Measurements from ENCODE around the gene EDRF1.

The EDRF1 gene

DNA sequence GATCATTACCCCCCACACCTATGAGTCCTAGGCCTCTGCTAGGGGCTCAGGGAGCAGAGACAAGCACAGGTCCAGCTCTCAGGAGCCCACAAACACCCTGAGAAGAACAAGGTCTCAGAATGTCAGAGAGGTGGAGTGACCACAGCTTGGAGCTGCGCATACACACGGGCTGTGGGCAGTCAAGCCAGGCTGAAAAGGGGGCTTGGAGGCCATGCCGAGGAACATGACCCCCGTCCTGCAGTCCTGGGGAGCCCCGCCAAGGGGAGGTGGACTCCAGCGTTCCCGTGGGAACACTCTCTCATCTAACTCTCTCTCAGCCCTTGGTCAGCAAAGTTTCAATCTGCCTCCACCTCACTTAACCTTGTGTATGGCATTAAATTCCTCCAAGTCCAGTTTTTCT is 63.9 kb downstream of the EDRF1 start:
- TF ChIP-seq, protein P1, sequence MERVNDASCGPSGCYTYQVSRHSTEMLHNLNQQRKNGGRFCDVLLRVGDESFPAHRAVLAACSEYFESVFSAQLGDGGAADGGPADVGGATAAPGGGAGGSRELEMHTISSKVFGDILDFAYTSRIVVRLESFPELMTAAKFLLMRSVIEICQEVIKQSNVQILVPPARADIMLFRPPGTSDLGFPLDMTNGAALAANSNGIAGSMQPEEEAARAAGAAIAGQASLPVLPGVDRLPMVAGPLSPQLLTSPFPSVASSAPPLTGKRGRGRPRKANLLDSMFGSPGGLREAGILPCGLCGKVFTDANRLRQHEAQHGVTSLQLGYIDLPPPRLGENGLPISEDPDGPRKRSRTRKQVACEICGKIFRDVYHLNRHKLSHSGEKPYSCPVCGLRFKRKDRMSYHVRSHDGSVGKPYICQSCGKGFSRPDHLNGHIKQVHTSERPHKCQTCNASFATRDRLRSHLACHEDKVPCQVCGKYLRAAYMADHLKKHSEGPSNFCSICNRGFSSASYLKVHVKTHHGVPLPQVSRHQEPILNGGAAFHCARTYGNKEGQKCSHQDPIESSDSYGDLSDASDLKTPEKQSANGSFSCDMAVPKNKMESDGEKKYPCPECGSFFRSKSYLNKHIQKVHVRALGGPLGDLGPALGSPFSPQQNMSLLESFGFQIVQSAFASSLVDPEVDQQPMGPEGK (CRISPR knock-in tag; IDR thresholded peaks at IDR 0.05; ENCODE audit: borderline replicate concordance): no peak
- TF ChIP-seq, protein P2, sequence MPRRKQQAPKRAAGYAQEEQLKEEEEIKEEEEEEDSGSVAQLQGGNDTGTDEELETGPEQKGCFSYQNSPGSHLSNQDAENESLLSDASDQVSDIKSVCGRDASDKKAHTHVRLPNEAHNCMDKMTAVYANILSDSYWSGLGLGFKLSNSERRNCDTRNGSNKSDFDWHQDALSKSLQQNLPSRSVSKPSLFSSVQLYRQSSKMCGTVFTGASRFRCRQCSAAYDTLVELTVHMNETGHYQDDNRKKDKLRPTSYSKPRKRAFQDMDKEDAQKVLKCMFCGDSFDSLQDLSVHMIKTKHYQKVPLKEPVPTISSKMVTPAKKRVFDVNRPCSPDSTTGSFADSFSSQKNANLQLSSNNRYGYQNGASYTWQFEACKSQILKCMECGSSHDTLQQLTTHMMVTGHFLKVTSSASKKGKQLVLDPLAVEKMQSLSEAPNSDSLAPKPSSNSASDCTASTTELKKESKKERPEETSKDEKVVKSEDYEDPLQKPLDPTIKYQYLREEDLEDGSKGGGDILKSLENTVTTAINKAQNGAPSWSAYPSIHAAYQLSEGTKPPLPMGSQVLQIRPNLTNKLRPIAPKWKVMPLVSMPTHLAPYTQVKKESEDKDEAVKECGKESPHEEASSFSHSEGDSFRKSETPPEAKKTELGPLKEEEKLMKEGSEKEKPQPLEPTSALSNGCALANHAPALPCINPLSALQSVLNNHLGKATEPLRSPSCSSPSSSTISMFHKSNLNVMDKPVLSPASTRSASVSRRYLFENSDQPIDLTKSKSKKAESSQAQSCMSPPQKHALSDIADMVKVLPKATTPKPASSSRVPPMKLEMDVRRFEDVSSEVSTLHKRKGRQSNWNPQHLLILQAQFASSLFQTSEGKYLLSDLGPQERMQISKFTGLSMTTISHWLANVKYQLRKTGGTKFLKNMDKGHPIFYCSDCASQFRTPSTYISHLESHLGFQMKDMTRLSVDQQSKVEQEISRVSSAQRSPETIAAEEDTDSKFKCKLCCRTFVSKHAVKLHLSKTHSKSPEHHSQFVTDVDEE (CRISPR knock-in tag; IDR thresholded peaks at IDR 0.05): no peak
- TF ChIP-seq ESRRG (CRISPR knock-in tag; IDR thresholded peaks at IDR 0.05) (no peak), TOX (CRISPR knock-in tag; IDR thresholded peaks at IDR 0.05; ENCODE audit: borderline replicate concordance) (no peak), PPARA (CRISPR knock-in tag; IDR thresholded peaks at IDR 0.05; ENCODE audit: borderline replicate concordance) (no peak), GLIS3 (CRISPR knock-in tag; IDR thresholded peaks at IDR 0.05) (no peak), CSDC2 (CRISPR knock-in tag; IDR thresholded peaks at IDR 0.05) (no peak), ZFP3 (CRISPR knock-in tag; IDR thresholded peaks at IDR 0.05) (no peak), ISL1 (CRISPR knock-in tag; IDR thresholded peaks at IDR 0.05) (no peak), SNAI2 (CRISPR knock-in tag; IDR thresholded peaks at IDR 0.05) (no peak), RARB (CRISPR knock-in tag; IDR thresholded peaks at IDR 0.05) (no peak), BACH2 (CRISPR knock-in tag; IDR thresholded peaks at IDR 0.05; ENCODE audit: borderline replicate concordance) (no peak)
- TF ChIP-seq, protein P3, sequence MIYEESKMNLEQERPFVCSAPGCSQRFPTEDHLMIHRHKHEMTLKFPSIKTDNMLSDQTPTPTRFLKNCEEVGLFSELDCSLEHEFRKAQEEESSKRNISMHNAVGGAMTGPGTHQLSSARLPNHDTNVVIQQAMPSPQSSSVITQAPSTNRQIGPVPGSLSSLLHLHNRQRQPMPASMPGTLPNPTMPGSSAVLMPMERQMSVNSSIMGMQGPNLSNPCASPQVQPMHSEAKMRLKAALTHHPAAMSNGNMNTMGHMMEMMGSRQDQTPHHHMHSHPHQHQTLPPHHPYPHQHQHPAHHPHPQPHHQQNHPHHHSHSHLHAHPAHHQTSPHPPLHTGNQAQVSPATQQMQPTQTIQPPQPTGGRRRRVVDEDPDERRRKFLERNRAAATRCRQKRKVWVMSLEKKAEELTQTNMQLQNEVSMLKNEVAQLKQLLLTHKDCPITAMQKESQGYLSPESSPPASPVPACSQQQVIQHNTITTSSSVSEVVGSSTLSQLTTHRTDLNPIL (CRISPR knock-in tag; IDR thresholded peaks at IDR 0.05; ENCODE audit: low read depth): no peak
- ATAC-seq: no peak

GRCh38 chr10:125783957-125784356 is 64.4 kb downstream of the EDRF1 start:
- ATAC-seq: no peak
- TF ChIP-seq POU6F1 (CRISPR knock-in tag; IDR thresholded peaks at IDR 0.05; ENCODE audit: borderline replicate concordance, low read depth): no peak
- TF ChIP-seq ZFP30 (CRISPR knock-in tag; IDR thresholded peaks at IDR 0.05): no peak
- no peak for TF ChIP-seq OSR1 (CRISPR knock-in tag; IDR thresholded peaks at IDR 0.05)
- no peak for TF ChIP-seq ISL1 (CRISPR knock-in tag; IDR thresholded peaks at IDR 0.05)
- TF ChIP-seq CSDC2 (CRISPR knock-in tag; IDR thresholded peaks at IDR 0.05): no peak
- no peak for TF ChIP-seq ZFP3 (CRISPR knock-in tag; IDR thresholded peaks at IDR 0.05)
- TF ChIP-seq ZNF8 (CRISPR knock-in tag; IDR thresholded peaks at IDR 0.05): no peak
- TF ChIP-seq, protein P3 (CRISPR knock-in tag; IDR thresholded peaks at IDR 0.05; ENCODE audit: low read depth): no peak
- no peak for TF ChIP-seq CSRNP3 (CRISPR knock-in tag; IDR thresholded peaks at IDR 0.05)
- no peak for TF ChIP-seq GLIS3 (CRISPR knock-in tag; IDR thresholded peaks at IDR 0.05)
- no peak for TF ChIP-seq RARB (CRISPR knock-in tag; IDR thresholded peaks at IDR 0.05)
- no peak for TF ChIP-seq PPARA (CRISPR knock-in tag; IDR thresholded peaks at IDR 0.05; ENCODE audit: borderline replicate concordance)
- no peak for TF ChIP-seq ARNTL (CRISPR knock-in tag; IDR thresholded peaks at IDR 0.05; ENCODE audit: borderline replicate concordance, low read depth)
- TF ChIP-seq SNAI2 (CRISPR knock-in tag; IDR thresholded peaks at IDR 0.05): no peak
- TF ChIP-seq TOX (CRISPR knock-in tag; IDR thresholded peaks at IDR 0.05; ENCODE audit: borderline replicate concordance): no peak
- TF ChIP-seq, protein P2 (CRISPR knock-in tag; IDR thresholded peaks at IDR 0.05): no peak
